WTC11 (cell line): Measurements from ENCODE around the gene RRBP1.

ENCODE experiments used
- CTCF ChIP-seq: fragments of 200-600 bp; IDR thresholded peaks from 2 replicates; pipeline ENCODE4 v1.8.0; 2022; ENCODE audit warnings: antibody characterized with exemption
- ELF4 ChIP-seq: sonication (generic); formaldehyde crosslinking; IDR thresholded peaks from 2 replicates; pipeline ENCODE4 v1.8.1; 2022; ENCODE audit warnings: low read depth, mild to moderate bottlenecking, moderate library complexity, missing genetic modification reagents
- TP53 ChIP-seq: sonication (generic); formaldehyde crosslinking; IDR thresholded peaks from 2 replicates; pipeline ENCODE4 v1.8.1; 2023; ENCODE audit warnings: mild to moderate bottlenecking, missing genetic modification reagents

GRCh38 chr20:17678295-17678694, 3.7 kb downstream of the RRBP1 start:
- TF ChIP-seq CTCF (no peak), TP53 (CRISPR knock-in tag) (no peak), ELF4 (CRISPR knock-in tag) (no peak)
